IMR-90 (cell line): ENCODE measurements around the gene RLF. TPM values are rescaled to one million over a fixed set of nuclear protein-coding genes. Genes with fewer than 3 reads are reported as not detected.
"Not testable (repeated sequence)": the region's sequence is repeated elsewhere in the genome, so short reads cannot be mapped to it uniquely, and the experiment has no call there.

Experiments used
- ATAC-seq: fragments of 200-7000 bp; cut with Tn5 transposase; 2 replicates; pipeline ENCODE4 v1.9.1; 2020; ENCODE audit warnings: low read depth, mild to moderate bottlenecking, moderate library complexity
- BruUV-seq: library from RNA; stranded (reverse); fragments of 400-500 nt; replicated peaks from 2 replicates; lab custom pipeline; 2021; lab: Mats Ljungman, UMichigan
- CTCF ChIA-PET: fragments of 300-600 bp; formaldehyde crosslinking; extraction: SDS; loops from one replicate; lab custom pipeline; 2021; ENCODE audit warnings: antibody characterized with exemption; lab: Yijun Ruan, JAX
- POLR2A ChIA-PET: fragments of 300-600 bp; sonication (Branson Sonifier 250); formaldehyde crosslinking; loops from one replicate; lab custom pipeline; 2022; ENCODE audit warnings: antibody characterized with exemption; ENCODE audit not compliant: unreplicated experiment; lab: Charles Lee
- DNase-seq: peaks from one replicate; pipeline ENCODE4 v3.0.0; 2013
- H2AFZ ChIP-seq: replicated peaks from 2 replicates; pipeline ENCODE3; 2013; ENCODE audit warnings: low read length, mild to moderate bottlenecking; ENCODE audit not compliant: poor library complexity
- H2AK5ac ChIP-seq: 2 replicates; pipeline ENCODE4 v1.6.1; 2013; ENCODE audit warnings: low read depth, low read length, inconsistent platforms
- H2AK9ac ChIP-seq: replicated peaks from 2 replicates; pipeline ENCODE3; 2013; ENCODE audit warnings: mild to moderate bottlenecking, low read depth, low read length, moderate library complexity; ENCODE audit not compliant: poor library complexity
- H2BK120ac ChIP-seq: 2 replicates; pipeline ENCODE4 v1.6.1; 2013; ENCODE audit warnings: low read depth, low read length, inconsistent platforms
- H2BK15ac ChIP-seq: 3 replicates; pipeline ENCODE4 v1.6.1; 2013; ENCODE audit warnings: low read depth, low read length, inconsistent platforms
- H2BK20ac ChIP-seq: 2 replicates; pipeline ENCODE4 v1.6.1; 2013; ENCODE audit warnings: low read depth, mild to moderate bottlenecking, inconsistent platforms, low read length, moderate library complexity
- H2BK5ac ChIP-seq: 2 replicates; pipeline ENCODE4 v1.6.1; 2013; ENCODE audit warnings: mild to moderate bottlenecking, low read depth, low read length, inconsistent platforms; ENCODE audit not compliant: poor library complexity, severe bottlenecking
- H3K14ac ChIP-seq: replicated peaks from 2 replicates; pipeline ENCODE4 v1.6.1; 2013; ENCODE audit warnings: low read depth, low read length, inconsistent platforms
- H3K18ac ChIP-seq: 2 replicates; pipeline ENCODE4 v1.6.1; 2013; ENCODE audit warnings: low read depth, low read length, control low read depth
- H3K23ac ChIP-seq: 2 replicates; pipeline ENCODE4 v1.6.1; 2013; ENCODE audit warnings: low read depth, low read length, inconsistent platforms
- H3K27ac ChIP-seq: 2 replicates; pipeline ENCODE4 v1.5.1; 2013; ENCODE audit warnings: mild to moderate bottlenecking, control low read depth, low read length; ENCODE audit not compliant: insufficient read depth
- H3K27me3 ChIP-seq: 2 replicates; pipeline ENCODE4 v1.6.1; 2013; ENCODE audit warnings: low read length; ENCODE audit not compliant: control insufficient read depth, insufficient read depth
- H3K36me3 ChIP-seq: 2 replicates; pipeline ENCODE4 v1.6.1; 2013; ENCODE audit warnings: low read length, mixed read lengths; ENCODE audit not compliant: control insufficient read depth, insufficient read depth
- H3K4ac ChIP-seq: 2 replicates; pipeline ENCODE4 v1.6.1; 2013; ENCODE audit warnings: low read depth, low read length, inconsistent platforms
- H3K4me1 ChIP-seq: 2 replicates; pipeline ENCODE4 v1.6.1; 2013; ENCODE audit warnings: low read length, mixed read lengths; ENCODE audit not compliant: control insufficient read depth, insufficient read depth
- H3K4me2 ChIP-seq: 2 replicates; pipeline ENCODE4 v1.6.1; 2013; ENCODE audit warnings: low read depth, mild to moderate bottlenecking, control low read depth, low read length, moderate library complexity
- H3K4me3 ChIP-seq: 2 replicates; pipeline ENCODE4 v1.5.1; 2013; ENCODE audit warnings: low read depth, mild to moderate bottlenecking, control low read depth, low read length, moderate library complexity; ENCODE audit not compliant: insufficient read depth
- H3K56ac ChIP-seq: 2 replicates; pipeline ENCODE4 v1.6.1; 2013; ENCODE audit warnings: low read length, inconsistent platforms; ENCODE audit not compliant: insufficient read depth; ENCODE audit errors: extremely low read depth
- H3K79me1 ChIP-seq, 2 experiments: 2 replicates each; pipeline ENCODE4 v1.6.1; 2013; ENCODE audit warnings: low read length in 2 of 2, inconsistent platforms in 1 of 2, low read depth in 1 of 2
- H3K9ac ChIP-seq: 2 replicates; pipeline ENCODE4 v1.6.1; 2013; ENCODE audit warnings: low read depth, low read length, control low read depth
- H3K9me1 ChIP-seq: 2 replicates; pipeline ENCODE4 v1.6.1; 2013; ENCODE audit warnings: low read length, inconsistent platforms; ENCODE audit not compliant: insufficient read depth
- H3K9me3 ChIP-seq: 2 replicates; pipeline ENCODE4 v1.6.1; 2013; ENCODE audit warnings: low read length; ENCODE audit not compliant: control insufficient read depth, insufficient read depth
- H4K20me1 ChIP-seq: 2 replicates; pipeline ENCODE4 v1.6.1; 2013; ENCODE audit warnings: low read length, inconsistent platforms; ENCODE audit not compliant: insufficient read depth
- H4K5ac ChIP-seq: 2 replicates; pipeline ENCODE4 v1.6.1; 2013; ENCODE audit warnings: mild to moderate bottlenecking, low read depth, low read length, control low read depth
- H4K8ac ChIP-seq, 2 experiments: 2 replicates each; pipeline ENCODE4 v1.6.1; 2013; ENCODE audit warnings: low read depth in 2 of 2, low read length in 2 of 2, control low read depth in 1 of 2, inconsistent platforms in 1 of 2
- H4K91ac ChIP-seq: 2 replicates; pipeline ENCODE4 v1.6.1; 2013; ENCODE audit warnings: low read depth, low read length, inconsistent platforms; ENCODE audit not compliant: insufficient read depth
- WGBS, 2 experiments: methylation state at CpG; one replicate each; pipeline versions ENCODE4 v1.1.5 to v1.1.7; 2013; ENCODE audit warnings: missing lambda C conversion rate in 2 of 2; ENCODE audit not compliant: insufficient read length in 1 of 2; ENCODE audit errors: extremely low coverage in 2 of 2; 5-methylcytosine and 5-hydroxymethylcytosine counted together
- dilution Hi-C: fragments of 300-500 bp; cut with HindIII; formaldehyde crosslinking; loops from one replicate; pipeline ENCODE4 v1.14.3; 2018; ENCODE audit warnings: low sequenced_read_pairs; ENCODE audit not compliant: unreplicated experiment
- in situ Hi-C: fragments of 300-500 bp; cut with MboI; formaldehyde crosslinking; loops from 3 replicates; pipeline ENCODE4 v1.14.3; 2019; ENCODE audit warnings: low sequenced_read_pairs, inconsistent platforms, mixed read lengths
- intact Hi-C: fragments of 100-400 bp; cut with micrococcal nuclease; formaldehyde crosslinking; loops from 2 replicates; pipeline ENCODE4 v1.10.0; 2022
- polyA plus RNA-seq, 3 experiments: library from polyadenylated mRNA; depleted of rRNA; stranded (reverse); fragments of >200 nt; gene quantifications; 2 replicates each; pipeline ENCODE4 v1.2.3, GENCODE V29; 2012; ENCODE audit warnings: low replicate concordance in 1 of 3
- total RNA-seq: library from RNA; depleted of rRNA; stranded (reverse); fragments of >200 nt; gene quantifications from 2 replicates; pipeline ENCODE4 v1.2.3, GENCODE V29; 2012

The RLF gene
- total and polyA plus RNA-seq, 2 of the 4 experiments (the other 2 are of a cell fraction): 4.4 to 29.8 TPM

DNA sequence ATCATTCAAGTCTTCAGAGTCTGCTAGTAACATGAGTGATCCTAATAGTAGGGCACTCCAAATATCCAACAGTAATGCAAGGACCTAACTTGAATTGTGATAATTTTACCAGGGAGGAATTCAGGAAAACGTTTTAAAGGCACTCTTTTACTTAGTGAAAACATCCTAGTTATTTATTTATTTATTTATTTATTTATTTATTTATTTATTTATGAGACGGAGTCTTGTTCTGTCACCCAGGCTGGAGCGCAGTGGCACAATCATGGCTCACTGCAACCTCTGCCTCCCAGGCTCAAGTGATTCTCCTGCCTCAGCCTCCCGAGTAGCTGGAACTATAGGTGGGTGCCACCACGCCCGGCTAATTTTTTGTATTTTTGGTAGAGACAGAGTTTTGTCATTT, 33.5 kb downstream of the RLF start:
- H3K14ac ChIP-seq, H4K20me1 ChIP-seq, POLR2A ChIA-PET, H3K4me1 ChIP-seq, intact Hi-C loops, BruUV-seq, H2BK5ac ChIP-seq, H3K4me2 ChIP-seq, H3K27me3 ChIP-seq, H3K56ac ChIP-seq, CTCF ChIA-PET, H3K23ac ChIP-seq, dilution Hi-C loops, H2BK20ac ChIP-seq, H3K27ac ChIP-seq, H2AFZ ChIP-seq, H4K5ac ChIP-seq, H3K18ac ChIP-seq, H4K91ac ChIP-seq, DNase-seq, in situ Hi-C loops, H2AK5ac ChIP-seq, H3K9me1 ChIP-seq, H3K9ac ChIP-seq, H2AK9ac ChIP-seq, H2BK15ac ChIP-seq, H4K8ac ChIP-seq, H3K9me3 ChIP-seq, H3K4ac ChIP-seq, ATAC-seq, H2BK120ac ChIP-seq, H3K4me3 ChIP-seq: not testable (repeated sequence)
- WGBS, 2 experiments: no CpG with 5 or more reads among the region's 6 CpGs
- peaks cover 8 to 33% of the 10 kb centered on the region in 2 experiments for H3K79me1 ChIP-seq
- H3K36me3 ChIP-seq: peaks cover 15% of the 10 kb centered on the region
